ENCODE data around the gene PTMS. TPM values are rescaled to one million over a fixed set of nuclear protein-coding genes. Genes with fewer than 3 reads are reported as not detected.

PTMS gene
- total and polyA plus RNA-seq, 10 of the 15 experiments (the other 5 are each of a cell fraction or from before 2014, with no cell fraction given), result 2.1 to 127 (median 29.8) TPM

- no peak overlapping the region for H3K9ac ChIP-seq (ENCODE audit: control insufficient read depth, insufficient read depth, low read length)
- H3K4me3 ChIP-seq, result no peak overlapping the region
- ChIA-PET CTCF (interaction anchor here (0.7 to 10.9 kb wide), 4 partner anchors 7 to 16 kb away, joined by 3 to 221 read pairs (median 6); partner anchors contain the start of genes LAG3 and PTMS), RAD21 (ENCODE audit: unreplicated experiment) (interaction anchor here (0.5 to 1.7 kb wide), 5 partner anchors 19 to 425 kb away, joined by 3 to 5 read pairs (median 4); no protein-coding TSS in a partner anchor), SMC1A (ENCODE audit: uncharacterized antibody, unreplicated experiment) (interaction anchor here (1.5 to 1.9 kb wide), 4 partner anchors 9 to 34 kb away, joined by 3 to 7 read pairs (median 4); no protein-coding TSS in a partner anchor), POLR2A (interaction anchor here (0.6 to 1.8 kb wide), 5 partner anchors 9 to 77 kb away, joined by 3 to 5 read pairs (median 4); partner anchors contain the start of gene LAG3)
- no peaks in the 10 kb centered on the region for H3K79me2 ChIP-seq (ENCODE audit: control insufficient read depth, insufficient read depth, low read length)
- no peaks in the 10 kb centered on the region for H3K9me3 ChIP-seq (replicated peaks; ENCODE audit: control insufficient read depth, insufficient read depth, low read length)
- H3K4me1 ChIP-seq (ENCODE audit: control insufficient read depth, insufficient read depth, low read length), result peaks cover 18% of the 10 kb centered on the region
- WGBS (ENCODE audit: insufficient coverage, insufficient replicate concordance, low lambda C conversion rate, missing lambda C conversion rate), result 89% methylated on average over 5 of the region's 5 CpGs
- H3K27ac ChIP-seq (ENCODE audit: control insufficient read depth, insufficient read depth), result no peak overlapping the region
- ATAC-seq (no peak), DNase-seq (ENCODE audit: low read depth, low spot score) (no peak), FAIRE-seq (no peak)
- in situ Hi-C loops (cut with MboI), result no loop called here
- no peak overlapping the region for H3K4me2 ChIP-seq (ENCODE audit: control insufficient read depth, insufficient read depth)
- no TSS peak for BruUV-seq (replicated peaks)
- H3K27me3 ChIP-seq (replicated peaks in 1 of 2; ENCODE audit: control insufficient read depth in 2 of 2, insufficient read depth in 2 of 2, low read length in 1 of 2), result no peaks in the 10 kb centered on the region
- no peaks in the 10 kb centered on the region for H4K20me1 ChIP-seq (ENCODE audit: control insufficient read depth, insufficient read depth)
- no peak overlapping the region for H2AFZ ChIP-seq (ENCODE audit: control insufficient read depth, low read depth, low read length)
- TF ChIP-seq MEF2B (IDR thresholded peaks at IDR 0.05; ENCODE audit: partially characterized antibody, poor library complexity, severe bottlenecking) (no peak), CBX5 (IDR thresholded peaks at IDR 0.05; ENCODE audit: low read depth) (no peak), ETV6 (conservative IDR thresholded peaks at IDR 0.05 in 1 of 2, IDR thresholded peaks at IDR 0.05 in 1 of 2; ENCODE audit: borderline replicate concordance in 1 of 2, low read depth in 1 of 2) (no peak), ASH2L (IDR thresholded peaks at IDR 0.05; ENCODE audit: borderline replicate concordance, low read depth) (no peak), ZNF274 (IDR thresholded peaks at IDR 0.05; ENCODE audit: insufficient read depth, insufficient read length) (no peak), KDM1A (IDR thresholded peaks at IDR 0.05; ENCODE audit: borderline replicate concordance) (no peak), SREBF2 (IDR thresholded peaks at IDR 0.05; ENCODE audit: low read length) (no peak), NRF1 (conservative IDR thresholded peaks at IDR 0.05; ENCODE audit: low read depth, low read length) (no peak), E2F4 (IDR thresholded peaks at IDR 0.05; ENCODE audit: low read depth, low read length) (no peak), CHD1 (IDR thresholded peaks at IDR 0.05; ENCODE audit: low read depth, low read length) (no peak), SUPT20H (IDR thresholded peaks at IDR 0.05; ENCODE audit: borderline replicate concordance, control insufficient read depth, low read depth, low read length) (no peak), MLLT1 (IDR thresholded peaks at IDR 0.05) (no peak)
- no peaks in the 10 kb centered on the region for H3K36me3 ChIP-seq (ENCODE audit: control insufficient read depth in 2 of 2, insufficient read depth in 2 of 2, low read length in 1 of 2)
- intact Hi-C loops (cut with micrococcal nuclease; ENCODE audit: unreplicated experiment), result no loop called here
Observed at GRCh38 chr12:6759741-6760140, 6.4 kb upstream of the PTMS start.
